B cell (primary cell): ENCODE data around the gene LPIN3. TPM values are rescaled to one million over a fixed set of nuclear protein-coding genes. Genes with fewer than 3 reads are reported as not detected.

Source experiments
- ATAC-seq: fragments of 200-7000 bp; cut with Tn5 transposase; one replicate; pipeline ENCODE4 v1.10.0; 2021; ENCODE audit warnings: low read depth, mild to moderate bottlenecking, moderate number of reproducible peaks, moderate library complexity
- CTCF ChIA-PET: fragments of 350-600 bp; sonication (Branson Sonifier 250); formaldehyde crosslinking; loops from one replicate; lab custom pipeline; 2021; ENCODE audit warnings: antibody characterized with exemption, inconsistent platforms; lab: Charles Lee
- POLR2A ChIA-PET: fragments of 350-600 bp; sonication (Branson Sonifier 250); formaldehyde crosslinking; loops from one replicate; lab custom pipeline; 2021; ENCODE audit warnings: antibody characterized with exemption; lab: Charles Lee
- DNase-seq: peaks from one replicate; pipeline ENCODE4 v3.0.0; 2013
- H2AFZ ChIP-seq: 2 replicates; pipeline ENCODE4 v1.6.1; 2012; ENCODE audit warnings: mild to moderate bottlenecking, low read depth, low read length; ENCODE audit not compliant: insufficient read depth, poor library complexity, severe bottlenecking
- H3K27ac ChIP-seq, 2 donors: 1 replicate in 1 of 2; 2 replicates in 1 of 2; pipeline ENCODE4 v1.5.1; 2012 to 2013; ENCODE audit warnings: low read length in 2 of 2, mild to moderate bottlenecking in 2 of 2, moderate library complexity in 1 of 2
- H3K27me3 ChIP-seq, 4 experiments: fragments of 200-600 bp in 1 of 4; sonication (generic) in 1 of 4; replicated peaks in 1 of 4; 1 replicate in 2 of 4; 2 replicates in 2 of 4; pipeline versions ENCODE4 v1.6.1 to v1.7.0; 2013 to 2016; ENCODE audit warnings: low read length in 3 of 4, mild to moderate bottlenecking in 2 of 4, mixed read lengths in 1 of 4, moderate library complexity in 1 of 4; ENCODE audit not compliant: insufficient read depth in 4 of 4, control insufficient read depth in 3 of 4; ENCODE audit errors: control extremely low read depth in 1 of 4
- H3K36me3 ChIP-seq, 2 experiments: replicated peaks in 1 of 2; 1 replicate in 1 of 2; 2 replicates in 1 of 2; pipeline versions ENCODE4 v1.6.1 to v1.7.1; 2013; ENCODE audit warnings: low read length in 1 of 2; ENCODE audit not compliant: insufficient read depth in 2 of 2, control insufficient read depth in 1 of 2; ENCODE audit errors: control extremely low read depth in 1 of 2, extremely low read depth in 1 of 2
- H3K4me1 ChIP-seq, 2 donors: fragments of 200-600 bp in 1 of 2; sonication (generic) in 1 of 2; 1 replicate in 1 of 2; 2 replicates in 1 of 2; pipeline versions ENCODE4 v1.5.1 to v1.6.1; 2013 to 2017; ENCODE audit warnings: low read length in 2 of 2; ENCODE audit not compliant: control insufficient read depth in 2 of 2, insufficient read depth in 2 of 2
- H3K4me2 ChIP-seq: replicated peaks from 2 replicates; pipeline ENCODE3; 2012; ENCODE audit warnings: mild to moderate bottlenecking, low read depth, low read length; ENCODE audit not compliant: poor library complexity, severe bottlenecking
- H3K4me3 ChIP-seq, 5 experiments: fragments of 200-600 bp in 1 of 5; sonication (generic) in 1 of 5; 1 replicate in 3 of 5; 2 replicates in 2 of 5; pipeline versions ENCODE4 v1.5.1 to v1.7.0; 2011 to 2016; ENCODE audit warnings: low read length in 4 of 5, mild to moderate bottlenecking in 4 of 5, low read depth in 2 of 5, control low read depth in 1 of 5, moderate library complexity in 1 of 5; ENCODE audit not compliant: insufficient read depth in 1 of 5; ENCODE audit errors: control extremely low read depth in 1 of 5, extremely low read depth in 1 of 5
- H3K79me2 ChIP-seq: fragments of 200-600 bp; sonication (generic); one replicate; pipeline ENCODE4 v1.6.0; 2016; ENCODE audit warnings: low read length; ENCODE audit not compliant: control insufficient read depth, insufficient read depth
- H3K9ac ChIP-seq: fragments of 200-600 bp; sonication (generic); 2 replicates; pipeline ENCODE4 v1.6.1; 2017; ENCODE audit warnings: mild to moderate bottlenecking, low read length, moderate library complexity
- H3K9me3 ChIP-seq, 3 donors: one replicate each; pipeline versions ENCODE4 v1.6.1 to v1.7.1; 2013; ENCODE audit warnings: low read length in 2 of 3; ENCODE audit not compliant: control insufficient read depth in 2 of 3, insufficient read depth in 1 of 3; ENCODE audit errors: control extremely low read depth in 1 of 3
- H4K20me1 ChIP-seq: 2 replicates; pipeline ENCODE4 v1.6.0; 2012; ENCODE audit warnings: mild to moderate bottlenecking, low read length; ENCODE audit not compliant: insufficient read depth, control insufficient read depth, poor library complexity, severe bottlenecking
- H3K27ac Mint-ChIP-seq: one replicate; pipeline ENCODE4 v1.8.0; 2021; ENCODE audit warnings: mixed read lengths
- H3K27me3 Mint-ChIP-seq: one replicate; pipeline ENCODE4 v1.8.0; 2021; ENCODE audit warnings: mixed read lengths
- H3K4me1 Mint-ChIP-seq: one replicate; pipeline ENCODE4 v1.8.0; 2021; ENCODE audit warnings: mixed read lengths
- H3K4me3 Mint-ChIP-seq: one replicate; pipeline ENCODE4 v1.8.0; 2021; ENCODE audit warnings: mixed read lengths
- H3K9me3 Mint-ChIP-seq: one replicate; pipeline ENCODE4 v1.8.0; 2022; ENCODE audit warnings: mixed read lengths; ENCODE audit not compliant: insufficient read depth
- EZH2 ChIP-seq: IDR thresholded peaks from 2 replicates; pipeline ENCODE4 v1.6.1; 2012; ENCODE audit warnings: borderline replicate concordance, low read depth, mild to moderate bottlenecking, moderate library complexity, low read length; ENCODE audit not compliant: insufficient read depth, poor library complexity, severe bottlenecking
- WGBS: methylation state at CpG from one replicate; pipeline ENCODE4 v1.1.5; 2013; ENCODE audit warnings: missing lambda C conversion rate; ENCODE audit not compliant: insufficient coverage; 5-methylcytosine and 5-hydroxymethylcytosine counted together
- intact Hi-C: fragments of 100-400 bp; cut with micrococcal nuclease; formaldehyde crosslinking; loops from one replicate; pipeline ENCODE4 v1.10.0; 2022
- polyA plus RNA-seq: library from polyadenylated mRNA; depleted of rRNA; stranded (reverse); fragments of >200 nt; gene quantifications from 2 replicates; pipeline ENCODE4 v1.2.3, GENCODE V29; 2012
- total RNA-seq, 2 donors: library from RNA; stranded (reverse); fragments of 120-200 nt in 1 of 2; gene quantifications; 1 replicate in 1 of 2; 2 replicates in 1 of 2; pipeline versions ENCODE4 v1.2.3 to v1.2.4, GENCODE V29; 2013 to 2022
- TF ChIP-seq, protein P1 (sequence below): fragments of 200-600 bp; IDR thresholded peaks from one replicate; pipeline ENCODE4 v1.8.0; 2022; ENCODE audit warnings: antibody characterized with exemption, mild to moderate bottlenecking

Gene LPIN3
- total and polyA plus RNA-seq, 2 donors (not counting 1 experiment from before 2014, with no cell fraction given): 0.84 to 1.2 TPM

GRCh38 chr20:41318271-41318649 is 22.4 kb upstream of the LPIN3 start:
- intact Hi-C loops: loop anchor here (5.0 kb wide), 1 partner anchor 299 kb away; the partner anchor contains the start of gene CHD6

GRCh38 chr20:41320441-41320840 is 20.2 kb upstream of the LPIN3 start:
- intact Hi-C loops: no loop called here
- no peaks in the 10 kb centered on the region for H4K20me1 ChIP-seq
- Mint-ChIP-seq H3K9me3 (no peaks in the 10 kb centered on the region), H3K4me1 (peaks cover 19% of the 10 kb centered on the region), H3K27ac (no peak overlapping the region), H3K4me3 (no peak overlapping the region), H3K27me3 (no peaks in the 10 kb centered on the region)
- H3K27me3 ChIP-seq: no peaks in the 10 kb centered on the region
- H3K27ac ChIP-seq: no peak overlapping the region
- no peak overlapping the region for H3K4me3 ChIP-seq
- ChIA-PET CTCF (interaction anchor here (0.7 kb wide), 2 partner anchors 18 to 74 kb away, joined by 3 read pairs; no protein-coding TSS in a partner anchor), POLR2A (no interaction called here)
- no peak overlapping the region for H3K9ac ChIP-seq
- no peak overlapping the region for H3K4me2 ChIP-seq
- no peaks in the 10 kb centered on the region for H3K36me3 ChIP-seq
- no peak for DNase-seq
- H2AFZ ChIP-seq: no peak overlapping the region
- ATAC-seq: no peak
- peaks cover under 1% of the 10 kb centered on the region for H3K79me2 ChIP-seq
- peaks cover 11 to 12% of the 10 kb centered on the region in 2 donors for H3K4me1 ChIP-seq
- no peaks in the 10 kb centered on the region for H3K9me3 ChIP-seq
- TF ChIP-seq, protein P1, sequence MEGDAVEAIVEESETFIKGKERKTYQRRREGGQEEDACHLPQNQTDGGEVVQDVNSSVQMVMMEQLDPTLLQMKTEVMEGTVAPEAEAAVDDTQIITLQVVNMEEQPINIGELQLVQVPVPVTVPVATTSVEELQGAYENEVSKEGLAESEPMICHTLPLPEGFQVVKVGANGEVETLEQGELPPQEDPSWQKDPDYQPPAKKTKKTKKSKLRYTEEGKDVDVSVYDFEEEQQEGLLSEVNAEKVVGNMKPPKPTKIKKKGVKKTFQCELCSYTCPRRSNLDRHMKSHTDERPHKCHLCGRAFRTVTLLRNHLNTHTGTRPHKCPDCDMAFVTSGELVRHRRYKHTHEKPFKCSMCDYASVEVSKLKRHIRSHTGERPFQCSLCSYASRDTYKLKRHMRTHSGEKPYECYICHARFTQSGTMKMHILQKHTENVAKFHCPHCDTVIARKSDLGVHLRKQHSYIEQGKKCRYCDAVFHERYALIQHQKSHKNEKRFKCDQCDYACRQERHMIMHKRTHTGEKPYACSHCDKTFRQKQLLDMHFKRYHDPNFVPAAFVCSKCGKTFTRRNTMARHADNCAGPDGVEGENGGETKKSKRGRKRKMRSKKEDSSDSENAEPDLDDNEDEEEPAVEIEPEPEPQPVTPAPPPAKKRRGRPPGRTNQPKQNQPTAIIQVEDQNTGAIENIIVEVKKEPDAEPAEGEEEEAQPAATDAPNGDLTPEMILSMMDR: no peak
- no peak for TF ChIP-seq EZH2

More at GRCh38 chr20:41318271-41318649, 22.4 kb upstream of the LPIN3 start:
- H3K4me1 ChIP-seq: peaks cover 11 to 12% of the 10 kb centered on the region in 2 donors
- no peaks in the 10 kb centered on the region for H3K9me3 ChIP-seq
- H3K9ac ChIP-seq: peak overlapping the region; percentile 70
- Mint-ChIP-seq H3K9me3 (no peaks in the 10 kb centered on the region), H3K27ac (peak overlapping the region; percentile 83), H3K4me1 (peaks cover 22% of the 10 kb centered on the region), H3K4me3 (peak overlapping the region; percentile 79), H3K27me3 (no peaks in the 10 kb centered on the region)
- no peaks in the 10 kb centered on the region for H4K20me1 ChIP-seq
- H3K4me3 ChIP-seq: peak overlapping the region in 3 of 5 experiments; percentile 32 to 71 (median 65)
- H2AFZ ChIP-seq: peak overlapping the region; percentile 83
- no CpG with 5 or more reads among the region's 5 CpGs for WGBS
- H3K27ac ChIP-seq: peak overlapping the region in 1 of 2 donors; percentile 69
- ChIA-PET CTCF (interaction anchor here (1.0 to 1.4 kb wide), 4 partner anchors 13 to 183 kb away, joined by 3 to 6 read pairs (median 4); no protein-coding TSS in a partner anchor), POLR2A (interaction anchor here (0.7 kb wide), 1 partner anchor 161 kb away, joined by 5 read pairs; no protein-coding TSS in a partner anchor)
- ATAC-seq (no peak), DNase-seq (no peak)
- peak overlapping the region; percentile 84 for H3K4me2 ChIP-seq
- TF ChIP-seq EZH2: no peak
- TF ChIP-seq, protein P1: no peak
- no peaks in the 10 kb centered on the region for H3K36me3 ChIP-seq
- H3K79me2 ChIP-seq: peaks cover 12% of the 10 kb centered on the region
- no peaks in the 10 kb centered on the region for H3K27me3 ChIP-seq
